HG02973 (cell line): ENCODE results near the gene PHETA2.
"Not testable (repeated sequence)": the region's sequence is repeated elsewhere in the genome, so short reads cannot be mapped to it uniquely, and the experiment has no call there.

Experiments used
- ATAC-seq: cut with Tn5 transposase; IDR thresholded peaks from one replicate; pipeline ENCODE4 v1.9.1; 2021; ENCODE audit warnings: moderate library complexity; ENCODE audit not compliant: unreplicated experiment

The PHETA2 gene

GRCh38 chr22:42101199-42101598 lies 27.2 kb downstream of the PHETA2 start:
- ATAC-seq = no peak

GRCh38 chr22:42104332-42104860 lies 30.3 kb downstream of the PHETA2 start:
- not testable (repeated sequence) for ATAC-seq

GRCh38 chr22:42108848-42109247 lies 34.8 kb downstream of the PHETA2 start:
- ATAC-seq = no peak

- no peak for ATAC-seq
These were observed 37.8 kb downstream of the PHETA2 start for GRCh38 chr22:42111798-42112197.

GRCh38 chr22:42112793-42113192 lies 38.7 kb downstream of the PHETA2 start:
- ATAC-seq = not testable (repeated sequence)

- ATAC-seq = no peak
These were observed 40.7 kb downstream of the PHETA2 start for GRCh38 chr22:42114721-42115120.

- ATAC-seq = not testable (repeated sequence)
These were observed 41.4 kb downstream of the PHETA2 start for GRCh38 chr22:42115420-42115830.

- no peak for ATAC-seq
These were observed 42.9 kb downstream of the PHETA2 start for GRCh38 chr22:42116848-42117424.

- ATAC-seq = not testable (repeated sequence)
These were observed 46.4 kb downstream of the PHETA2 start for GRCh38 chr22:42120231-42121021.

GRCh38 chr22:42123529-42123928 lies 49.5 kb downstream of the PHETA2 start:
- ATAC-seq = not testable (repeated sequence)

- no peak for ATAC-seq
These were observed 53.6 kb downstream of the PHETA2 start for GRCh38 chr22:42127606-42128005.

- not testable (repeated sequence) for ATAC-seq
These were observed 54.0 kb downstream of the PHETA2 start for GRCh38 chr22:42128007-42128406.
